Measurements from ENCODE around the gene EEA1. TPM values are rescaled to one million over a fixed set of nuclear protein-coding genes. Genes with fewer than 3 reads are reported as not detected.

The EEA1 gene
- total and polyA plus RNA-seq, 2 of the 8 experiments (the other 6 are each of a cell fraction or from before 2014, with no cell fraction given): 1.0 to 18.8 TPM

- no peak overlapping the region for H3K56ac ChIP-seq (replicated peaks; ENCODE audit: insufficient read length, low read depth, low read length)
- ChIA-PET CTCF (ENCODE audit: partially characterized antibody) (interaction anchor here (1.1 kb wide), 1 partner anchor 15 kb away, joined by 3 read pairs; no protein-coding TSS in a partner anchor), POLR2A (ENCODE audit: partially characterized antibody) (interaction anchor here (1.0 kb wide), 1 partner anchor 12 kb away, joined by 3 read pairs; no protein-coding TSS in a partner anchor)
- peaks cover 0 to 56% of the 10 kb centered on the region in 2 experiments; a peak in 3 of 4 replicates for H3K79me2 ChIP-seq (ENCODE audit: control insufficient read depth in 1 of 2, insufficient read depth in 2 of 2, low read length in 2 of 2)
- peaks cover 4 to 11% of the 10 kb centered on the region in 2 experiments; a peak in 3 of 4 replicates for H3K9me3 ChIP-seq (ENCODE audit: insufficient read depth in 2 of 2, low read depth in 1 of 2, low read length in 1 of 2)
- no peak overlapping the region for H2BK20ac ChIP-seq (ENCODE audit: low read length)
- no peak overlapping the region for H3K18ac ChIP-seq (ENCODE audit: extremely low read depth, low read length)
- H3K36me3 ChIP-seq (ENCODE audit: control insufficient read depth in 2 of 4, insufficient read depth in 4 of 4, low read length in 3 of 4): peaks cover 0 to 4% (median 0%) of the 10 kb centered on the region in 4 experiments; a peak in 1 of 8 replicates
- no peak overlapping the region for H2BK12ac ChIP-seq (ENCODE audit: low read depth, low read length)
- no peak overlapping the region for H4K5ac ChIP-seq (ENCODE audit: insufficient read length, low read depth, low read length)
- no peak overlapping the region for H3K9ac ChIP-seq (replicated peaks in 1 of 4; ENCODE audit: extremely low read depth in 1 of 4, low read depth in 3 of 4, low read length in 3 of 4)
- FAIRE-seq (no peak), DNase-seq (ENCODE audit: low read depth in 1 of 2, low spot score in 2 of 2) (no peak)
- H2AK5ac ChIP-seq (ENCODE audit: low read depth, low read length): no peak overlapping the region
- H3K27ac ChIP-seq (ENCODE audit: low read depth, low read length): no peak overlapping the region
- H2BK5ac ChIP-seq (ENCODE audit: low read depth, low read length): no peak overlapping the region
- no peak overlapping the region for H3K23ac ChIP-seq (ENCODE audit: insufficient read length)
- H4K8ac ChIP-seq (ENCODE audit: extremely low read depth, insufficient read depth, low read length): no peak overlapping the region
- no peak overlapping the region for H3K14ac ChIP-seq (ENCODE audit: insufficient read length)
- H4K20me1 ChIP-seq (replicated peaks in 1 of 2; ENCODE audit: control insufficient read depth in 1 of 2, insufficient read depth in 2 of 2, low read length in 2 of 2): no peaks in the 10 kb centered on the region
- H3K4me2 ChIP-seq (ENCODE audit: insufficient read depth in 1 of 2, low read depth in 2 of 2, low read length in 2 of 2): no peak overlapping the region
- H3K27me3 ChIP-seq (replicated peaks in 1 of 4; ENCODE audit: control insufficient read depth in 3 of 4, extremely low read depth in 1 of 4, insufficient read depth in 3 of 4, low read length in 3 of 4): no peaks in the 10 kb centered on the region
- WGBS, 2 experiments (ENCODE audit: extremely low coverage in 1 of 2, insufficient coverage in 1 of 2, insufficient read length in 1 of 2, insufficient replicate concordance in 2 of 2, low coverage in 1 of 2, low lambda C conversion rate in 2 of 2, missing lambda C conversion rate in 1 of 2): 81% methylated on average over 2 of the region's 2 CpGs; no CpG with 5 or more reads in 1 of the 2 experiments
- no peak overlapping the region for H4K91ac ChIP-seq (replicated peaks; ENCODE audit: insufficient read length, low read length)
- no peak overlapping the region for H2AFZ ChIP-seq (ENCODE audit: low read length)
- no peak overlapping the region for H3K4ac ChIP-seq (replicated peaks; ENCODE audit: insufficient read length, low read depth, low read length)
- peaks cover 2% of the 10 kb centered on the region; the same call in 1 of the 2 replicates for H3K23me2 ChIP-seq (ENCODE audit: low read depth, low read length)
- no peak overlapping the region for H3K4me3 ChIP-seq (ENCODE audit: extremely low read depth in 1 of 4, insufficient read depth in 2 of 4, low read depth in 3 of 4, low read length in 4 of 4)
- H3K4me1 ChIP-seq (replicated peaks in 1 of 4; ENCODE audit: control insufficient read depth in 3 of 4, insufficient read depth in 4 of 4, low read length in 3 of 4): no peaks in the 10 kb centered on the region
- no peaks in the 10 kb centered on the region for H3K79me1 ChIP-seq (ENCODE audit: low read depth, low read length)
- no peak overlapping the region for H2BK120ac ChIP-seq (replicated peaks; ENCODE audit: low read depth, low read length)
- H2BK15ac ChIP-seq (ENCODE audit: low read length): no peak overlapping the region
- TF ChIP-seq MAX (IDR thresholded peaks at IDR 0.05) (no peak), POU5F1 (IDR thresholded peaks at IDR 0.05; ENCODE audit: low read depth, low read length) (no peak), KDM1A (IDR thresholded peaks at IDR 0.05; ENCODE audit: borderline replicate concordance, low read length) (no peak), SUZ12 (IDR thresholded peaks at IDR 0.05; ENCODE audit: low read length) (no peak), USF2 (IDR thresholded peaks at IDR 0.05; ENCODE audit: low read length) (no peak), CHD1 (IDR thresholded peaks at IDR 0.05; ENCODE audit: low read depth, low read length) (no peak), KDM5A (IDR thresholded peaks at IDR 0.05; ENCODE audit: low read length) (no peak), RAD21 (IDR thresholded peaks at IDR 0.05 in 1 of 2, conservative IDR thresholded peaks at IDR 0.05 in 1 of 2; ENCODE audit: low read depth in 2 of 2, low read length in 2 of 2) (no peak), SP2 (IDR thresholded peaks at IDR 0.05; ENCODE audit: low read length) (no peak), POLR2AphosphoS5 (IDR thresholded peaks at IDR 0.05; ENCODE audit: low read depth, low read length) (no peak), KDM4A (IDR thresholded peaks at IDR 0.05; ENCODE audit: low read depth, low read length, severe bottlenecking) (no peak), PHF8 (conservative IDR thresholded peaks at IDR 0.05; ENCODE audit: low read depth, low read length) (no peak), SIRT6 (IDR thresholded peaks at IDR 0.05; ENCODE audit: low read length) (no peak)
Measured at GRCh38 chr12:92911339-92911738, 17.8 kb downstream of the EEA1 start.

Data from H1 (cell line).